Endothelial cell of umbilical vein (primary cell): ENCODE data around the gene KMT2B. TPM values are rescaled to one million over a fixed set of nuclear protein-coding genes. Genes with fewer than 3 reads are reported as not detected.

ENCODE experiments used
- BruUV-seq: library from RNA; stranded (reverse); fragments of 400-500 nt; replicated peaks from 2 replicates; lab custom pipeline; 2021; lab: Mats Ljungman, UMichigan
- CTCF ChIA-PET: fragments of 300-600, 350-600 bp; sonication (Branson Sonifier 250); formaldehyde crosslinking; loops from one replicate; lab custom pipeline; 2021; ENCODE audit warnings: antibody characterized with exemption, inconsistent platforms; lab: Charles Lee
- POLR2A ChIA-PET: fragments of 300-600, 350-600 bp; sonication (Branson Sonifier 250); formaldehyde crosslinking; loops from one replicate; lab custom pipeline; 2021; ENCODE audit warnings: antibody characterized with exemption, inconsistent platforms; lab: Charles Lee
- DNase-seq: peaks from one replicate; pipeline ENCODE4 v3.0.0-alpha.2; 2011; ENCODE audit warnings: low read depth, low spot score
- FAIRE-seq: peaks from 2 replicates; lab custom pipeline; 2011; peaks lifted over from hg19 to GRCh38; lab: Jason Lieb, UNC
- H2AFZ ChIP-seq: 2 replicates; pipeline ENCODE4 v1.6.0; 2012; ENCODE audit warnings: low read depth, low read length, control low read depth, inconsistent platforms
- H3K27ac ChIP-seq: 2 replicates; pipeline ENCODE4 v1.5.1; 2011; ENCODE audit warnings: low read depth, mild to moderate bottlenecking, control low read depth, low read length, moderate library complexity; ENCODE audit not compliant: insufficient read depth
- H3K27me3 ChIP-seq, 2 experiments: 2 replicates each; pipeline versions ENCODE4 v1.6.0 to v1.6.1; 2011; ENCODE audit warnings: low read length in 2 of 2, mixed read lengths in 1 of 2; ENCODE audit not compliant: control insufficient read depth in 2 of 2, insufficient read depth in 2 of 2
- H3K36me3 ChIP-seq, 2 experiments: 2 replicates in 1 of 2; 3 replicates in 1 of 2; pipeline ENCODE4 v1.5.1; 2011; ENCODE audit warnings: low read length in 2 of 2, mild to moderate bottlenecking in 1 of 2, moderate library complexity in 1 of 2; ENCODE audit not compliant: control insufficient read depth in 2 of 2, insufficient read depth in 2 of 2; ENCODE audit errors: extremely low read depth in 1 of 2
- H3K4me1 ChIP-seq: 3 replicates; pipeline ENCODE4 v1.5.1; 2011; ENCODE audit warnings: mild to moderate bottlenecking, low read length; ENCODE audit not compliant: control insufficient read depth, insufficient read depth; ENCODE audit errors: extremely low read depth
- H3K4me2 ChIP-seq: 2 replicates; pipeline ENCODE4 v1.6.1; 2011; ENCODE audit warnings: low read length, control low read depth, mixed read lengths; ENCODE audit not compliant: insufficient read depth
- H3K4me3 ChIP-seq, 3 experiments: fragments of 200-600 bp in 1 of 3; sonication (generic), shearing (Covaris generic) in 1 of 3; replicated peaks in 1 of 3; 2 replicates each; pipeline ENCODE4 v1.5.1; 2011 to 2016; ENCODE audit warnings: control low read depth in 3 of 3, low read length in 3 of 3, mild to moderate bottlenecking in 2 of 3, inconsistent platforms in 1 of 3, low read depth in 1 of 3, moderate library complexity in 1 of 3; ENCODE audit not compliant: insufficient read depth in 1 of 3
- H3K79me2 ChIP-seq: 2 replicates; pipeline ENCODE4 v1.6.0; 2012; ENCODE audit warnings: low read length, inconsistent platforms; ENCODE audit not compliant: control insufficient read depth, insufficient read depth
- H3K9ac ChIP-seq: replicated peaks from 2 replicates; pipeline ENCODE3; 2011; ENCODE audit warnings: low read length, control low read depth; ENCODE audit not compliant: insufficient read depth; ENCODE audit errors: extremely low read depth
- H3K9me1 ChIP-seq: replicated peaks from 3 replicates; pipeline ENCODE4 v1.6.0; 2011; ENCODE audit warnings: mild to moderate bottlenecking, low read length; ENCODE audit not compliant: control insufficient read depth, insufficient read depth; ENCODE audit errors: extremely low read depth
- H3K9me3 ChIP-seq: replicated peaks from 2 replicates; pipeline ENCODE4 v1.5.1; 2012; ENCODE audit warnings: low read length, inconsistent platforms; ENCODE audit not compliant: control insufficient read depth, insufficient read depth
- H4K20me1 ChIP-seq: replicated peaks from 2 replicates; pipeline ENCODE3; 2011; ENCODE audit warnings: mild to moderate bottlenecking, low read length; ENCODE audit not compliant: control insufficient read depth, insufficient read depth; ENCODE audit errors: extremely low read depth
- EZH2 ChIP-seq: IDR thresholded peaks from 2 replicates; pipeline ENCODE4 v1.6.1; 2012; ENCODE audit warnings: borderline replicate concordance, low read depth, mild to moderate bottlenecking, moderate library complexity, low read length, inconsistent platforms; ENCODE audit not compliant: severe bottlenecking
- FOS ChIP-seq: IDR thresholded peaks from 2 replicates; pipeline ENCODE4 v1.6.1; 2011; ENCODE audit warnings: mild to moderate bottlenecking, low read length, moderate library complexity, borderline replicate concordance; ENCODE audit not compliant: insufficient read depth
- GATA2 ChIP-seq: IDR thresholded peaks from 2 replicates; pipeline ENCODE4 v1.7.0; 2011; ENCODE audit warnings: low read depth, mild to moderate bottlenecking, moderate library complexity, mixed read lengths, low read length; ENCODE audit not compliant: insufficient read length, insufficient read depth
- JUN ChIP-seq: IDR thresholded peaks from 2 replicates; pipeline ENCODE4 v1.6.1; 2011; ENCODE audit warnings: borderline replicate concordance, low read depth; ENCODE audit not compliant: insufficient read length, insufficient read depth
- MYC ChIP-seq: IDR thresholded peaks from one replicate; pipeline ENCODE4 v1.6.1; 2011; ENCODE audit warnings: mild to moderate bottlenecking, low read depth, low read length
- POLR2AphosphoS5 ChIP-seq: IDR thresholded peaks from 2 replicates; pipeline ENCODE4 v1.6.1; 2012; ENCODE audit warnings: low read depth, mild to moderate bottlenecking, control low read depth, low read length, moderate library complexity; ENCODE audit not compliant: insufficient read depth
- dilution Hi-C: fragments of 300-500 bp; cut with MboI; formaldehyde crosslinking; loops from one replicate; pipeline ENCODE4 v1.15.0; 2019; ENCODE audit warnings: low sequenced_read_pairs; ENCODE audit not compliant: extremely low pct_ligation_motif_present
- intact Hi-C: fragments of 100-400 bp; cut with micrococcal nuclease; formaldehyde crosslinking; loops from one replicate; pipeline ENCODE4 v1.10.0; 2022
- polyA plus RNA-seq, 4 experiments: library from polyadenylated mRNA; depleted of rRNA in 3 of 4; stranded (reverse) in 3 of 4; unstranded in 1 of 4; fragments of >200 nt; gene quantifications; 2 replicates each; pipeline versions ENCODE4 v1.2.1 to v1.2.3, GENCODE V29; 2011 to 2012; ENCODE audit warnings: missing spikeins in 1 of 4
- total RNA-seq: library from RNA; stranded (reverse); gene quantifications from 2 replicates; pipeline ENCODE4 v1.2.3, GENCODE V29; 2021
- TF ChIP-seq, protein P1 (sequence below), 2 donors: IDR thresholded peaks; 1 replicate in 1 of 2; 2 replicates in 1 of 2; pipeline ENCODE4 v1.5.1; 2011; ENCODE audit warnings: low read length in 2 of 2, mild to moderate bottlenecking in 2 of 2, moderate library complexity in 2 of 2, control low read depth in 1 of 2, inconsistent platforms in 1 of 2, low read depth in 1 of 2; ENCODE audit not compliant: insufficient read depth in 1 of 2; ENCODE audit errors: extremely low read depth in 1 of 2

KMT2B gene
- total and polyA plus RNA-seq, 2 donors (not counting 3 experiments of a cell fraction or from before 2014, with no cell fraction given): 28.4 to 37.2 TPM

DNA sequence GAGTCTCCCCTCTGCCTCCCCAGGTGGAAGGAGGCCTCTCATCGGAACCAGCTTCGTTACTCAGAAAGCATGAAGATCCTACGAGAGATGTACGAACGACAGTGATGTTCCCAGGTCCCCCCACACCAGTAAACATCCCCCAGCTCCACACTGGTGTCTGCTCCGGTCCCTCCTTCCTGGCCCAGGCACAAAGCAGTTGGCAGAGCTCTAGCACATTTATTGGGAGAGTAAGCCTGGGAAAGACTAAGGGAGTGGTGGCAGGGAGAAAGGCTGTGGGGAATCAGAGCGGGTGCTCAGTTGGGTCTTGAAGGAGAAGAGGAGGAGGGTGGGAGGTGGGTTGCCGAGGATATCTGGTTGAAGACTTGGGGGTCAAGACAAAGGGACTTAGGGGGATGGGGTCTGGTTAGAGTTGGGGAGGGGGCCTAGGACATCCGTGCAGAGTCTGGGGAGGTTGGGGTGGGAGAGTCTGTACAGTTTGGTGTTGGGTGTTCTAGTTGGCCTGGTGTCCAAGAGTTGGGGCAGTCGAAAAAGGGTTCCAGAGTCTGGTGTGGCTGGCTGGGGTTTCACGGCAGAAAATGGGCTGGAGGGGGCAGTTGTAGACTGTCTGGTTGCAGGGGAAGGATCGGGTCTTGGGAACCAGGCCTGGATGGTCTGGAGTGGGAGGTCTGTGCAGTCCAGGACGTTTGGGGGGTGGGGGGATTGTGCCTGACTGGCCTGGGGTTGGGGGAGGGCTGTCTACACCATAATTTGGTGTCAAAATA lies 36.7 kb downstream of the KMT2B start:
- ChIA-PET POLR2A (no interaction called here), CTCF (no interaction called here)
- no peak overlapping the region for H3K9ac ChIP-seq
- H3K79me2 ChIP-seq: peaks cover 16% of the 10 kb centered on the region
- no peak for DNase-seq
- H3K4me1 ChIP-seq: peaks cover 22% of the 10 kb centered on the region
- H3K9me1 ChIP-seq: no peaks in the 10 kb centered on the region
- intact Hi-C loops (loop anchor here (5.0 kb wide), 1 partner anchor 107 kb away; the partner anchor contains the start of gene COX6B1), dilution Hi-C loops (no loop called here)
- H2AFZ ChIP-seq: no peak overlapping the region
- H3K36me3 ChIP-seq: peaks cover 0 to 13% of the 10 kb centered on the region in 2 experiments
- no peaks in the 10 kb centered on the region for H3K9me3 ChIP-seq
- H3K4me2 ChIP-seq: no peak overlapping the region
- FAIRE-seq: no peak
- no peaks in the 10 kb centered on the region for H3K27me3 ChIP-seq
- no peaks in the 10 kb centered on the region for H4K20me1 ChIP-seq
- no peak overlapping the region for H3K4me3 ChIP-seq
- BruUV-seq: TSS peak; percentile 29
- no peak for TF ChIP-seq JUN
- no peak for TF ChIP-seq EZH2
- TF ChIP-seq, protein P1, sequence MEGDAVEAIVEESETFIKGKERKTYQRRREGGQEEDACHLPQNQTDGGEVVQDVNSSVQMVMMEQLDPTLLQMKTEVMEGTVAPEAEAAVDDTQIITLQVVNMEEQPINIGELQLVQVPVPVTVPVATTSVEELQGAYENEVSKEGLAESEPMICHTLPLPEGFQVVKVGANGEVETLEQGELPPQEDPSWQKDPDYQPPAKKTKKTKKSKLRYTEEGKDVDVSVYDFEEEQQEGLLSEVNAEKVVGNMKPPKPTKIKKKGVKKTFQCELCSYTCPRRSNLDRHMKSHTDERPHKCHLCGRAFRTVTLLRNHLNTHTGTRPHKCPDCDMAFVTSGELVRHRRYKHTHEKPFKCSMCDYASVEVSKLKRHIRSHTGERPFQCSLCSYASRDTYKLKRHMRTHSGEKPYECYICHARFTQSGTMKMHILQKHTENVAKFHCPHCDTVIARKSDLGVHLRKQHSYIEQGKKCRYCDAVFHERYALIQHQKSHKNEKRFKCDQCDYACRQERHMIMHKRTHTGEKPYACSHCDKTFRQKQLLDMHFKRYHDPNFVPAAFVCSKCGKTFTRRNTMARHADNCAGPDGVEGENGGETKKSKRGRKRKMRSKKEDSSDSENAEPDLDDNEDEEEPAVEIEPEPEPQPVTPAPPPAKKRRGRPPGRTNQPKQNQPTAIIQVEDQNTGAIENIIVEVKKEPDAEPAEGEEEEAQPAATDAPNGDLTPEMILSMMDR (IDR thresholded peaks at IDR 0.05; ENCODE audit: extremely low read depth in 1 of 2, insufficient read depth in 1 of 2, low read depth in 1 of 2, low read length in 2 of 2): no peak
- TF ChIP-seq FOS: no peak
- no peak for TF ChIP-seq POLR2AphosphoS5
- TF ChIP-seq MYC: no peak
- no peak for TF ChIP-seq GATA2
- H3K27ac ChIP-seq: no peak overlapping the region
